HepG2 (cell line): ENCODE results near the gene TNFAIP2.

Source experiments
- BCL6 ChIP-seq: IDR thresholded peaks from 2 replicates; pipeline ENCODE4 v1.6.1; 2016; ENCODE audit warnings: missing genetic modification reagents, missing compliant biosample characterization
- DNMT1 ChIP-seq: sonication (generic); formaldehyde crosslinking; IDR thresholded peaks from 2 replicates; pipeline ENCODE4 v1.5.1; 2020; ENCODE audit warnings: mild to moderate bottlenecking, missing genetic modification reagents
- GATAD2A ChIP-seq: IDR thresholded peaks from 2 replicates; pipeline ENCODE4 v1.6.1; 2016
- GTF3A ChIP-seq: sonication (generic); formaldehyde crosslinking; conservative IDR thresholded peaks from 2 replicates; pipeline ENCODE4 v1.4.0; 2020; ENCODE audit warnings: mild to moderate bottlenecking, missing genetic modification reagents
- HOXA7 ChIP-seq: sonication (generic); formaldehyde crosslinking; IDR thresholded peaks from 2 replicates; pipeline ENCODE4 v1.8.1; 2022; ENCODE audit warnings: mild to moderate bottlenecking, missing genetic modification reagents, moderate library complexity
- NR2F2 ChIP-seq: IDR thresholded peaks from 2 replicates; pipeline ENCODE4 v1.6.1; 2012; ENCODE audit warnings: low read depth, inconsistent platforms, borderline replicate concordance
- PHB2 ChIP-seq: fragments of 450-650 bp; IDR thresholded peaks from 2 replicates; pipeline ENCODE4 v1.6.1; 2018; ENCODE audit not compliant: partially characterized antibody
- POLR2AphosphoS5 ChIP-seq: IDR thresholded peaks from 2 replicates; pipeline ENCODE4 v1.6.1; 2012; ENCODE audit warnings: low read depth, low read length
- RAD51 ChIP-seq: fragments of 450-650 bp; IDR thresholded peaks from 2 replicates; pipeline ENCODE4 v1.6.1; 2016; ENCODE audit warnings: borderline replicate concordance
- SAFB2 ChIP-seq: sonication (generic); formaldehyde crosslinking; IDR thresholded peaks from 2 replicates; pipeline ENCODE4 v1.5.1; 2020; ENCODE audit warnings: missing genetic modification reagents, low read depth, mild to moderate bottlenecking, borderline replicate concordance
- ZNF225 ChIP-seq: sonication (generic); formaldehyde crosslinking; IDR thresholded peaks from 2 replicates; pipeline ENCODE4 v1.4.0; 2020; ENCODE audit warnings: mild to moderate bottlenecking, missing genetic modification reagents
- ZNF501 ChIP-seq: sonication (generic); formaldehyde crosslinking; IDR thresholded peaks from 2 replicates; pipeline ENCODE4 v1.5.1; 2020; ENCODE audit warnings: mild to moderate bottlenecking, moderate library complexity, missing genetic modification reagents

- TF ChIP-seq SAFB2 (CRISPR knock-in tag) (no peak), GTF3A (CRISPR knock-in tag) (no peak), POLR2AphosphoS5 (no peak), BCL6 (CRISPR knock-in tag) (no peak), RAD51 (no peak), HOXA7 (CRISPR knock-in tag) (no peak), PHB2 (no peak), NR2F2 (no peak), ZNF225 (CRISPR knock-in tag) (no peak; the same call in 1 of the 2 replicates), GATAD2A (CRISPR knock-in tag) (no peak), ZNF501 (no peak), DNMT1 (no peak)
Measured at GRCh38 chr14:103107941-103108748, 15.1 kb upstream of the TNFAIP2 start.
